Left colon (tissue), 2 donors: Measurements from ENCODE around the gene SPIN2B. TPM values are rescaled to one million over a fixed set of nuclear protein-coding genes. Genes with fewer than 3 reads are reported as not detected.
"Not testable (repeated sequence)": the region's sequence is repeated elsewhere in the genome, so short reads cannot be mapped to it uniquely, and the experiment has no call there.

Source experiments
- ATAC-seq: fragments of 200-7000 bp; cut with Tn5 transposase; one replicate; pipeline ENCODE4 v1.9.1; 2020; ENCODE audit warnings: mild to moderate bottlenecking, moderate library complexity
- DNase-seq, 2 donors: peaks; one replicate each; pipeline ENCODE4 v3.0.0-alpha.2; 2020
- intact Hi-C, 2 donors: fragments of 100-400 bp; cut with DNase I in 1 of 2; cut with micrococcal nuclease in 1 of 2; formaldehyde crosslinking; loops; one replicate each; pipeline versions ENCODE4 v1.11.2 to v1.14.0; 2022; cut with DNase I, micrococcal nuclease
- long read RNA-seq: library from polyadenylated mRNA; unstranded; transcript quantifications from one replicate; pipeline ENCODE4 v2.0.0, GENCODE V29; 2021
- total RNA-seq, 2 donors: library from RNA; stranded (reverse); fragmentation: NEBNext Ultra II Directional; extraction: Animal tissue kit (Norgen Biotek cat#: 25700); gene quantifications; one replicate each; pipeline ENCODE4 v1.2.1, GENCODE V29; 2021
- donor health status: DM: no; HTN: no; CAD: no.
- donor health status: DM: yes; HTN: yes; CAD: no.

SPIN2B gene
- 10 to 100 TPM; 11.8 to 15.3 TPM for total RNA-seq
- long read RNA-seq, partial matches to known transcripts: 0 of 13 reads
- long read RNA-seq, other reads (novel, unspliced or antisense): 9 of 13 reads

DNA sequence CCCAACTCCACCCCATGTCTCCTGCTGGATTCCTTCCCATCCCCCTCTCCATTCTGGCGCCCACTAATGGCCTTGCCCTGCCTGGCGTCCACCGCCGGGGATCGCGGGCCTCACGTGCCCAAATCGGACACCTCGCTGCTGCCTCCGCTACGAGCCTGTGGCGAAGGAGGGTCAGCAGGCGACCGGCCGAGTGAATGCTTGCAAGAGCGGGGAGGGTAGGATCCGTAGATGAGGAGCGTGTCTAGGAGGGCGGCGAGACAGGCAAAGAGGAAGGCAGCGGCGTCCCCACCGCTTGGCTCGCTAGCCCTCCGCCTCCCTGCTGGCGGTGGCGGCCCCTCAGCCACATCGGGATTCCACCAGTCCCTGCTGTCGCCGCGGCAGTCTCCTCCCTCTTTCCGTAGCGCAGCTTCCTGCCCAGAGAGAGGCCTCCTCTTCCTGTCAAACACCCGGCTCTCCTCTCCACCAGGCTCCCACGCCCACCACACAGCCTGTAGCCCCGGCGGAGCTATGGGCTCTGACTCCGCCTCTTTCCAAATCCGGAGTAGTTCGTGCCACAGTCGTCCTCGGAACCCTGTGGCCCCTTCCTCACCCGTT lies at the start of gene SPIN2B:
TSS of gene SPIN2B (minus strand) at position 387 of the 594 bp plus-strand sequence.
- peak; percentile 82 to 87 for DNase-seq
- intact Hi-C loops: no loop called here
- ATAC-seq: peak; percentile 96

DNA sequence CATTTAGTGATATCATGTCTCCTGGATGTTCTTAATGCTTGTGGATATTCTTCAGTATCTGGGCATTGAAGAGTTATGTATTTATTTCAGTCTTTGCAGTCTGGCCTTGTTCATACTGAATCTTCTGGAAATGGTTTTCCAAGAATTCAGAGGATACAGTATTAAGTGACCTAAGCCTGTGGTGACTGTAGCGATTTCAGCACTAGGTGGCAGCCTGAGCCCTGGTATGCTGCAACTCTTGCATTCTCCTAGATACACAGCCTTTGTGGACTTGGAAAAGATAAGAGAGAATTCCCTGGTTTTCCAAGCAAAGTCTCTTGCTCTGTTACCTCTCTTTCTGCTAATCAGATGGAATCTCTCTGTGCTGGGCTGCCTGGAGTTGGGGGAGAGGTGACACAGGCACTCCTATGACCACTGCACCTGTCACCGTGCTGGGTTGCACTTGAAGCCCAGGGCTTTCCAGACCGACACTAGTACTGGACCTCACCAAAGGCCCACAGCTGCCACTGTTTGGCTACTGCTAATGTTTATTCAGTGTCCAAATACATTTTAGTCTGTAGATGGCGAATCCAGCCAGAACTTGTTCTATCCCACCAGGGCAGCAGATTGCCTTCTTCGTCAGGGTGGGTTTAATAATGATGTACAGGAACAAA lies 35.2 kb upstream of the SPIN2B start:
- peak in 1 of 2 donors; percentile 56 for DNase-seq
- intact Hi-C loops: no loop called here
- ATAC-seq: peak; percentile 81

DNA sequence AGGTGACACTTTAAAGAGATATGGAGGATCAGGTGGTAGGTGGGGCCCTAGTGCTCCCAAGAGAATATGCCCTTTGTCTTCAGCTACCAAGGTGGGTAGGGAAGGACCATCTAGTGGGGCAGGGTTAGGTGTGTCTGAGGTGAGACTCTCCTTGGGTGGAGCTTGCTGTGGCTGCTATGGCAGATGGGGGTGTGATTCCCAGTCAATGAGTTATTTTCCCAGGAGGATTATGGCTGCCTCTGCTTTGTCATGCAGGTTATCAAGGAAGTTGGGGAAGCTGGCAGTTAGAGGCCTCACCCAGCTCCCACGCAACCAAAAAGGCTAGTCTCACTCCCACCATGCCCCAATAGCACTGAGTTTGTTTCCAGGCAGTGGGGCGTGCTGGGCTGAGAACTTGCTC lies 33.8 kb upstream of the SPIN2B start:
- peak; percentile 44 to 48 for DNase-seq
- peak; percentile 91 for ATAC-seq
- intact Hi-C loops: no loop called here

GRCh38 chrX:57152222-57152621 lies 30.9 kb upstream of the SPIN2B start:
- ATAC-seq, intact Hi-C loops, DNase-seq: not testable (repeated sequence)

GRCh38 chrX:57138674-57139073 lies 17.3 kb upstream of the SPIN2B start:
- no peak for ATAC-seq
- intact Hi-C loops: no loop called here
- DNase-seq: no peak

- DNase-seq (no peak), ATAC-seq (no peak)
- intact Hi-C loops: no loop called here
Measured at GRCh38 chrX:57137501-57137900, 16.2 kb upstream of the SPIN2B start.

DNA sequence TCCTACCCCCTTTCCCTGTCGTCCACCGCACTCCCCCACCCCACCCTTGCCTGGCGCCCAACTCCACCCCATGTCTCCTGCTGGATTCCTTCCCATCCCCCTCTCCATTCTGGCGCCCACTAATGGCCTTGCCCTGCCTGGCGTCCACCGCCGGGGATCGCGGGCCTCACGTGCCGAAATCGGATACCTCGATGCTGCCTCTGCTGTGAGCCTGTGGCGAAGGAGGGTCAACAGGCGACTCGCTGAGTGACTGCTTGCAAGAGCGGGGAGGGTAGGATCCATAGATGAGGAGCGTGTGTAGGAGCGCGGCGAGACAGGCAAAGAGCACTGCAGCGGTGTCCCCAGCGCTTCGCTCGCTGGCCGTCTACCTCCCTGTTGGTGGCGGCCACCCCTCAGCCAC lies 15.7 kb upstream of the SPIN2B start, which contains the start of gene SPIN2A:
TSS of gene SPIN2A (minus strand) at position 325 of the 400 bp plus-strand sequence. CDS start 800 bp downstream, outside the sequence.
- ATAC-seq: peak; percentile 36
- intact Hi-C loops, DNase-seq: not testable (repeated sequence)

- DNase-seq, ATAC-seq, intact Hi-C loops: not testable (repeated sequence)
Measured at GRCh38 chrX:57136589-57136988, 15.2 kb upstream of the SPIN2B start.

DNA sequence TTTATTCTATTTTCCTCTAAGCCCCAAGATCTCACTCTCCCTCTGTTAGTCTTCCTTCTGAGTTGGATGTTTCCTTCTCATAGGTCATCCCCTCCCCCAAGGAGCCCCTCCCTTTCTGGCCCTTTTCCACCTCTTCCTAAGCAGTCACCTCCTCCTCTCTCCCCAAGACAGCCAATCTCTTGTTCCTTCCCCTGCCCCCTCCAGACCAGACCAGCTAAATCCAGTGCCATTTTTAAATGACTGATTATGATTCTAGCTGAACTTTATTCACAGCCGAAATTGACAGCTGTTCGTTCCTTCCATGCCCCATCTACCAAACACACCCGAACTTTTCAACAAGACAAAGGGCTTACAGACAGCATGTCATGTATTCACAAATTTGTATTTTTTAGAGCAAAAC lies 13.9 kb upstream of the SPIN2B start:
- ATAC-seq (no peak), DNase-seq (no peak)
- intact Hi-C loops: no loop called here

DNA sequence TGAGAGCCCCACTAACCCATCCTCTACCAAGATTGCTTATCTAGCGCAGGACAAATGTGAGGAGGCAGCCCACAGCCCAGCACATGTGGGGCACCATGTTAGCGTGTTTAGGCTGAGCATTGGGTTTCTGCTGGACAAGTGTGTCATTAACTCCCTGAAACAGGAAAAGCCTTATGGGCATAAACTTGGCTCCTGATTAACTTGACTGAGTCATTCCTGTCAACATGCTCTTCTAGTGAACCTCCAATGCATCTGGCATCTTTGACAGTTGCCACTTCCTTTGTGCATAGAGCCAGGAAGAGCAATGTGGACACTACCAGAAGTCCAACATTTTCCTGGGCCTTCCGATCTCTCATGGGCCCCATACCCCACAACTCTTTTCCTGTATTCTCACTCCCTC lies 13.4 kb upstream of the SPIN2B start:
- intact Hi-C loops: no loop called here
- peak; percentile 27 for ATAC-seq
- DNase-seq: no peak

- intact Hi-C loops: no loop called here
- ATAC-seq: no peak
Measured at GRCh38 chrX:57133706-57134105, 12.4 kb upstream of the SPIN2B start.

DNA sequence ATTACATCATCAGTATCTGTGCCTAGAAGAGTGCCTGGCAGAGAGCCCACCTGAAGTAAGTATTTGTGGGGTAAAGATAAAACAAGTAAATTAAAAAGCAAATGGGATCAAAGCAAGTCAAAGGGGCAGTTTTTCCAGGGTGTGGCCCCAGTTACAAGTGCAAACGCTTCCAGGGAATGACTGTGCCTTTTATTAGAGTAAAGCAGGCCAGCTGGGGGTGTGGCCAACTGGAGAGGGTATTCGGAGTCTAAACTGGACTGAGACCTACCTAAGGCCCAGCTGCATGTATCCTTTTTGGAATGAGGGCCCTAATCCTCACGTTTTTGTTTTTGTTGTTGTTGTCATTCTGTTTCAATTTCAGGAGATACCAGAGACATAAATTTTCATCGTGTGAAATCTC lies 11.9 kb upstream of the SPIN2B start:
- ATAC-seq (peak; percentile 94), DNase-seq (peak; percentile 28 to 32)

More at GRCh38 chrX:57133706-57134105, 12.4 kb upstream of the SPIN2B start:
- DNase-seq: no peak

GRCh38 chrX:57132046-57132445 lies 10.7 kb upstream of the SPIN2B start:
- ATAC-seq (no peak), DNase-seq (no peak)
- intact Hi-C loops: no loop called here

More for the DNA sequence above, 11.9 kb upstream of the SPIN2B start:
- intact Hi-C loops: not testable (repeated sequence)

GRCh38 chrX:57121816-57122215 lies 468 bp upstream of the SPIN2B start:
- DNase-seq (no peak), ATAC-seq (no peak)
- intact Hi-C loops: no loop called here

- peak; percentile 27 for ATAC-seq
- intact Hi-C loops, DNase-seq: not testable (repeated sequence)
Measured at GRCh38 chrX:57120619-57121161, 658 bp downstream of the SPIN2B start.

DNA sequence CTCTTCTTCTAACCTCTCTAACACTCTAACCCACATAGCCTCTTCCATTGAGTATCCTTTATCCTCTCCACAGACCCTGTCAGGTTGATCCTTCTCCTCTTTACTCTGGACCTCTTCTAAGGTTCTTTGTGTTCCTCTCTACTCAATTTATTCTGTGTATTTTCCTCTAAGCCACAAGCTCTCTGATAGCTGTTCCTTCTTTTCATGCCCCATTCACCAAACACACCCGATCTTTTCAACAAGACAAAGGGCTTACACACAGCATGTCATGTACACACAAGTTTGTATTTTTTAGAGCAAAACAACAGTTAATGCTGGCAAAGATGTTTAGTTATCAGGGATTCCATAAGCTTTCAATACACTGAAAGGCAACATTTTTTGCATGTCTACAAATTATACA lies 1.9 kb downstream of the SPIN2B start:
- no peak for DNase-seq
- ATAC-seq: no peak
- intact Hi-C loops: no loop called here

GRCh38 chrX:57117566-57117965 lies 3.8 kb downstream of the SPIN2B start:
- intact Hi-C loops: not testable (repeated sequence)
- ATAC-seq (peak; percentile 61), DNase-seq (peak in 1 of 2 donors; percentile 37)

DNA sequence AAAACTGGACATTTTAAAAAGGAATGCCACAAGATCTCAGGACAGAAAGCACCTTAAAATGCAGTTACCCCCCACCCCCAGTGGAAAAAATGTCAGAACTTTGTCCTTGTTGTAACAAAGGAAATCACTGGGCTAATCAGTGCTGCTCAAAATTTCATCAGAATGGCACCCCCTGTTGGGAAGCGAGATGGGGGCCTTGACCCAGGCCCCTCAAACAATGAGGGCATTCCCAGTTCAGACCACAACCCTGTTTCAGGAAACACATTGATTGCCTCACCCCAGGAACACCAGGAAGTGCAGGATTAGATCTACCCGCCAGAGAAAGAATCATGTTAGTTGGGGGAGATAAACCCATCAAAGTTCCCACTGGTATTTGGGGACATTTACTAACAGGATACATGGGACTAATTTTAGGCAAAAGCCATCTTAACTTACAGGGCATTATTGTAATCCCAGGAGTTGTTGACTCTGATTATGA lies 16.4 kb downstream of the SPIN2B start:
- no peak for DNase-seq
- peak; percentile 54 for ATAC-seq
- intact Hi-C loops: no loop called here

- ATAC-seq (peak; percentile 70), DNase-seq (no peak)
- intact Hi-C loops: no loop called here
Measured at GRCh38 chrX:57104406-57104805, 16.9 kb downstream of the SPIN2B start.

DNA sequence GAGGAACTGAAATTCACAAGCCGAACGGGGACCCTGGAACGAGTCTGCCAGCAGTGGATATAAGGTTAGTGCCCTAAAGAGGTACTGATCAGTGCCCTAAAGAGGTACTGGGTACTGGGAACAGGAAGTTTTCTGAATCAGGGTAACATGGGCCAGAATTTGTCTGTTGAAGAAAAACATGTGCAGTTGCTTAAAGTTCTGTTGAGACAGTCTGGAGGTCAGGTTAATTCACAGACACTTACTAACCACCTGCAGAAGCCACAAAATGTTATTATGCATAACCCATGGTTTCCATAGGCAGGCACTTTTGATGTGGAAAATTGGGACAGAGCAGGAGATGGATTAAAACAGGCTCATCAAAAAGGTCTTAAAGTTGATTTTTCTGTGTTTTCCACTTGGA lies 17.9 kb downstream of the SPIN2B start:
- intact Hi-C loops: no loop called here
- DNase-seq (no peak), ATAC-seq (no peak)
